Breast epithelium (tissue), 4 donors: ENCODE data around the gene MYBPC3. TPM values are rescaled to one million over a fixed set of nuclear protein-coding genes. Genes with fewer than 3 reads are reported as not detected.

Experiments used
- DNase-seq, 2 donors: peaks; one replicate each; pipeline ENCODE4 v3.0.0-alpha.2; 2019; ENCODE audit warnings: low spot score in 2 of 2
- H3K27ac ChIP-seq, 2 donors: fragments of 200-600 bp; sonication (generic) in 1 of 2; one replicate each; pipeline ENCODE4 v1.5.1; 2016 to 2019; ENCODE audit warnings: mild to moderate bottlenecking in 1 of 2
- H3K27me3 ChIP-seq, 2 donors: fragments of 200-600 bp; sonication (generic) in 1 of 2; one replicate each; pipeline versions ENCODE4 v1.5.1 to v1.6.0; 2017 to 2019; ENCODE audit warnings: control low read depth in 1 of 2, mild to moderate bottlenecking in 1 of 2
- H3K36me3 ChIP-seq: fragments of 200-600 bp; one replicate; pipeline ENCODE4 v1.5.1; 2019
- H3K4me1 ChIP-seq, 2 donors: fragments of 200-600 bp; sonication (generic); one replicate each; pipeline ENCODE4 v1.5.1; 2016 to 2019; ENCODE audit warnings: control low read depth in 1 of 2
- H3K4me3 ChIP-seq, 3 donors: fragments of 200-600 bp; sonication (generic); 1 replicate in 2 of 3; 2 replicates in 1 of 3; pipeline ENCODE4 v1.5.1; 2016 to 2019; ENCODE audit warnings: mild to moderate bottlenecking in 3 of 3, moderate library complexity in 2 of 3
- H3K9me3 ChIP-seq, 2 donors: fragments of 200-600 bp; sonication (generic) in 1 of 2; one replicate each; pipeline ENCODE4 v1.5.1; 2016 to 2019; ENCODE audit warnings: control low read depth in 1 of 2
- CTCF ChIP-seq, 3 donors: fragments of 450-650 bp; IDR thresholded peaks; one replicate each; pipeline ENCODE4 v1.5.1; 2016 to 2017; ENCODE audit warnings: antibody characterized with exemption in 3 of 3, mild to moderate bottlenecking in 3 of 3, moderate library complexity in 3 of 3
- POLR2A ChIP-seq: fragments of 450-650 bp; IDR thresholded peaks from one replicate; pipeline ENCODE4 v1.6.1; 2016; ENCODE audit warnings: antibody characterized with exemption, mild to moderate bottlenecking, moderate library complexity
- POLR2AphosphoS5 ChIP-seq, 3 donors: sonication (generic); formaldehyde crosslinking; IDR thresholded peaks; one replicate each; pipeline ENCODE4 v1.6.1; 2017; ENCODE audit warnings: antibody characterized with exemption in 3 of 3
- intact Hi-C: fragments of 100-400 bp; cut with DNase I; formaldehyde crosslinking; loops from one replicate; pipeline ENCODE4 v1.15.1; 2023; ENCODE audit warnings: low total_unique reads
- total RNA-seq, 3 donors: library from RNA; depleted of rRNA; stranded (reverse); fragments of >200 nt; gene quantifications; one replicate each; pipeline ENCODE4 v1.1.0, GENCODE V29; 2016

MYBPC3 gene
- total RNA-seq, 3 donors from 2014 or later: under 0.01 TPM; not detected in 1

GRCh38 chr11:47340980-47341775 lies 11.3 kb downstream of the MYBPC3 start:
- no peaks in the 10 kb centered on the region for H3K9me3 ChIP-seq
- no peak overlapping the region for H3K4me3 ChIP-seq
- TF ChIP-seq CTCF (IDR thresholded peaks at IDR 0.05) (no peak), POLR2AphosphoS5 (IDR thresholded peaks at IDR 0.05) (no peak), POLR2A (no peak)
- no peaks in the 10 kb centered on the region for H3K36me3 ChIP-seq
- no peaks in the 10 kb centered on the region for H3K4me1 ChIP-seq
- no peak for DNase-seq
- H3K27me3 ChIP-seq: no peaks in the 10 kb centered on the region
- intact Hi-C loops: no loop called here
- no peak overlapping the region for H3K27ac ChIP-seq

DNA sequence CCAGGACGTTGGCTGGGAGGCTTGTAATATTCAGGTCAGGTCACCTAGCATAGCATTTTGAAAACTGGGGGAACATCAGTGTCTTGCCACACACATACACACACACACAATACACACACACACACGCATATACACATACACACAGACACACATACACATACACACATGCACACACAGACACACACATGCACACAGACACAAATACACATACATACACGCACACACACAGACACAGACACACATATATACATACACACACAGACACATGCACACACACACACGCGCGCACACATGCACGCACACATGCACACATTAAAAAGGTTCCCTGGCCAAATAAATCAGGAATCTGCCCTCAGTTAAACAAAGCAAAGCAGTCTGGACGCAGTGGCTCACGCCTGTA lies 12.5 kb downstream of the MYBPC3 start:
- H3K27ac ChIP-seq: no peak overlapping the region
- no peak overlapping the region for H3K4me3 ChIP-seq
- intact Hi-C loops: no loop called here
- H3K4me1 ChIP-seq: no peaks in the 10 kb centered on the region
- no peak for DNase-seq
- H3K27me3 ChIP-seq: no peaks in the 10 kb centered on the region
- TF ChIP-seq POLR2AphosphoS5 (IDR thresholded peaks at IDR 0.05) (no peak), CTCF (IDR thresholded peaks at IDR 0.05) (no peak), POLR2A (no peak)
- H3K36me3 ChIP-seq: no peaks in the 10 kb centered on the region
- no peaks in the 10 kb centered on the region for H3K9me3 ChIP-seq

DNA sequence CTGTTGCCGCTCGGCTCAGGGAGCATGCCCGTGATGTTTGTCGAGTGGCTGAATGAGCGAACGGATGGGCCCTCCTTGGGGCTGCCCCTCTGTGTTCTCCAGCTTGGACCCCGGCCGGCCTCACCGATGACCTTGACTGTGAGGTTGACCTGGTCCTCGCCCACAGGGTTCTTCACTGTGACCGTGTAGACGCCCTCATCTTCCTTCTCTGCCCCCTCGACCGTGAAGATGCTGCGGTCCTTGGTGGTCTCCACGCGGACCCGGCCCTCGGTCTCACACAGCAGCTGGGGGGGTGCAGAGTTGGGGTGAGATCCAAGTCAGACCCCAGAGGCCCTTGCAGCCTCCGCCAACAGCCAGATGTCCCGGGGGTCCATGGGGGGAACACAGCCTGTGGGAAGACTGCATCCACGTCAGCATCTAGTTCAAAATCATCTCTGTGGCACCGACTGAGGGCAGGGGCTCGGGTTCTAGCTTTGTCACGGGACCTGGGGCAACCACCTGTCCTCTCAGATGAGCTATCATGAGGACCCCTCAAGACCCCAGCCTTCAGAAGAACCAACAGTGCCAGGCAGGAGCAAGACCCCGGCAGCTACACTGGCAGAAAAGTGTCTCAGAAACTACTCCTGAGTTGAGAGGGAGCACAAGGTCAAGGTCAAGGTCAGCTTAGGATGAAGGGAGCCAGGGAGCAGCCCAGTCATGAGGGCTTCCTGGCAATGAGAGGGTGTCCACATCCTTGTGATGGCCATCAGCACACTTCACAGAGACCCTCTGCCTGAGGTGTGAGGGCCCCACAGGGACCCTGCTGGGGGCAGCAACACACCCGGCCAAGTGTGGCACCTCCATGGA lies 13.9 kb downstream of the MYBPC3 start:
- H3K27me3 ChIP-seq: no peaks in the 10 kb centered on the region
- no peak for TF ChIP-seq POLR2A
- TF ChIP-seq POLR2AphosphoS5 (IDR thresholded peaks at IDR 0.05): no peak
- no peaks in the 10 kb centered on the region for H3K9me3 ChIP-seq
- DNase-seq: no peak
- H3K4me3 ChIP-seq: no peak overlapping the region
- H3K27ac ChIP-seq: no peak overlapping the region
- H3K4me1 ChIP-seq: no peaks in the 10 kb centered on the region
- intact Hi-C loops: no loop called here
- H3K36me3 ChIP-seq: no peaks in the 10 kb centered on the region

DNA sequence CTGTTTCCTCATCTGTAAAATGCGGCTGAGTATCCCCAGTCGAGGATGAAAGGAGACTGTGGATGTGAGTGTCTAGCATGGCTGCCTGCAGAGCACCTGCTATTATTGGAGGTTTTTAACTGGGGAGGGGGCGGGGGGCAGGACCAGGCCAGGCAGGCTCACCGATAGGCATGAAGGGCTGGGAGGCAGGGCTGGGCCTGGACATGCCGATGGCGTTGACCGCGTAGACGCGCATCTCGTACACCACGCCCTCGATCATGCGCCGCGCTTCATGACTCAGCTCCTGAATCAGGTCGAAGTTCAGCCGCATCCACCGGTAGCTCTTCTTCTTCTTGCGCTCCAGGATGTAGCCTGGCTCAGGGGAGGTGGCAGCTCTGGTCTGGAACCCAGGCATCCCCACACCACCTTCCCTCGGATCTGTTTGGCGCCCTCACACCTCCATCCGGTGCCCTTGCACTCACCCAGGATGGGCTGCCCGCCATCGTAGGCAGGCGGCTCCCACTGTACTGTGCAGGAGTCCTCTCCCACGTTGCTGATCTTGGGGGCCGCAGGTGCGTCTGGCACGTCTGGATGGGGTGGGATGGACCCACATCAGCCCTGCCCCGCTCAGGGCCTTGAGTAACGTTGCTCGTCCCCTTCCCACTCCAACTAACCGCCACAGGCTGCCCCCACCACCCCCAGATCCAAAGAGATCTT lies 15.1 kb downstream of the MYBPC3 start:
- Histone ChIP-seq H3K27ac (no peak overlapping the region), H3K4me3 (no peak overlapping the region), H3K4me1 (no peaks in the 10 kb centered on the region), H3K9me3 (no peaks in the 10 kb centered on the region), H3K36me3 (no peaks in the 10 kb centered on the region), H3K27me3 (no peaks in the 10 kb centered on the region)
- intact Hi-C loops: no loop called here
- DNase-seq: no peak
- TF ChIP-seq CTCF (IDR thresholded peaks at IDR 0.05) (no peak), POLR2A (no peak), POLR2AphosphoS5 (IDR thresholded peaks at IDR 0.05) (no peak)

DNA sequence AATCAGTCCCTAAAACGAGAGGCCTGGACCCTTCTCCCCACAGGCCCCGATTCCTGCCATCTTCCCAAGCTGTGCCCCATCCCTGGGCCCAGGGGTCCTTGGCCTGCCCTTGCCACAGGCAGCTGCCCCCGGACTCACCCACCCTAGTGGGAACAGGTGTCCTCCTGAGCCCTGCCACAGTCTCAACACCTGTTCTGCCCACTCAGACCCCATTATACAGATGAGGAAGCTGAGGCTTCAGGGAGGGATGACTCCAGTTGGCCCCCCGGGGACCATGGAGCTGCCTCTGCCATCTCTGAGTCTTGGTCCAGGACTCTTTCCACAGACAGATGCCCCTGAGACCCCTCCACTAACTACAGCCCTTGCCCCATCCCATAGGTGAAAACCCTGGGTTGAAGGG lies 15.9 kb downstream of the MYBPC3 start:
- H3K27ac ChIP-seq: no peak overlapping the region
- DNase-seq: no peak
- intact Hi-C loops: no loop called here
- H3K4me3 ChIP-seq: no peak overlapping the region
- H3K27me3 ChIP-seq: no peaks in the 10 kb centered on the region
- H3K9me3 ChIP-seq: no peaks in the 10 kb centered on the region
- no peaks in the 10 kb centered on the region for H3K4me1 ChIP-seq
- no peaks in the 10 kb centered on the region for H3K36me3 ChIP-seq
- TF ChIP-seq CTCF (IDR thresholded peaks at IDR 0.05) (no peak), POLR2A (no peak), POLR2AphosphoS5 (IDR thresholded peaks at IDR 0.05) (no peak)
